ENCODE data around the gene ELK1. TPM values are rescaled to one million over a fixed set of nuclear protein-coding genes. Genes with fewer than 3 reads are reported as not detected.

Gene ELK1
- polyA plus RNA-seq, 1 donor (not counting 4 experiments of a cell fraction or from before 2014, with no cell fraction given), result 12.9 TPM

DNA sequence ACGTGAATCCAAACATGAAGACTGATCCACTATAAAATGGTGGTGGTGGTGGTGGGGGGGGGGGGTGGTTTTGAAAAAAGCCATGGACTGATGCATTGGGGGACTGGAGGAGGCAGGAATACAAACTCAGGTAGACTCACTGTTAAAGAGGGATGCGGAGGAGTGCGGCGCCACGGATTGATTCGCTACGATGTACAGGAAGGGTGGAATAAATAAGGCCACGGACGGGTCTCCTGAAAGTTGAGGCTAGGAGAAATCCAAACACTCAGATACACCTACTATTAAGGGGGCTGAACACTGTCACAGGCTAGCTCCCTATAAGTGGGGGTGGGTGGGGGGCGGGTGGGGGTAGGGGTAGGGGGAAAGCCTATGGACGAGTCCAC, 591 bp downstream of the ELK1 start:
- Histone ChIP-seq H3K36me3 (ENCODE audit: control insufficient read depth in 2 of 2, extremely low read depth in 1 of 2, insufficient read depth in 2 of 2, low read length in 2 of 2) (peaks cover 2 to 11% of the 10 kb centered on the region in 2 experiments), H3K79me2 (ENCODE audit: control insufficient read depth, insufficient read depth, low read length) (peaks cover 13% of the 10 kb centered on the region), H2AFZ (ENCODE audit: control insufficient read depth, low read length) (no peak overlapping the region), H3K9me1 (ENCODE audit: control insufficient read depth, extremely low read depth, insufficient read depth, low read length) (peaks cover 2% of the 10 kb centered on the region), H4K20me1 (ENCODE audit: control insufficient read depth, extremely low read depth, insufficient read depth, low read length) (no peaks in the 10 kb centered on the region), H3K9ac (ENCODE audit: control insufficient read depth, extremely low read depth, insufficient read depth, low read length) (peak overlapping the region; percentile 82), H3K4me3 (ENCODE audit: control insufficient read depth in 2 of 3, extremely low read depth in 1 of 3, insufficient read depth in 2 of 3, low read depth in 1 of 3, low read length in 3 of 3) (peak overlapping the region; percentile 48 to 77 (median 73)), H3K4me1 (ENCODE audit: control insufficient read depth, extremely low read depth, insufficient read depth, low read length) (peaks cover 16% of the 10 kb centered on the region), H3K27me3 (ENCODE audit: control insufficient read depth, extremely low read depth, insufficient read depth, low read length) (no peaks in the 10 kb centered on the region), H3K4me2 (ENCODE audit: control insufficient read depth, extremely low read depth, insufficient read depth, low read depth, low read length) (peak overlapping the region; percentile 80), H3K9me3 (ENCODE audit: control insufficient read depth, low read depth, low read length) (no peaks in the 10 kb centered on the region), H3K27ac (ENCODE audit: control insufficient read depth, insufficient read depth, low read length) (peak overlapping the region; percentile 76)
- dilution Hi-C loops (cut with MboI; ENCODE audit: extremely low pct_ligation_motif_present, low sequenced_read_pairs), result no loop called here
- no peak for TF ChIP-seq EZH2 (IDR thresholded peaks at IDR 0.05; ENCODE audit: low read length)
- no peak for TF ChIP-seq CTCF (optimal IDR thresholded peaks at IDR 0.05 in 1 of 3, IDR thresholded peaks at IDR 0.05 in 1 of 3, conservative IDR thresholded peaks at IDR 0.05 in 1 of 3; ENCODE audit: extremely low read depth in 1 of 3, insufficient read depth in 2 of 3, low read length in 3 of 3)
- FAIRE-seq (no peak), DNase-seq (ENCODE audit: low read depth, low spot score) (no peak)

- FAIRE-seq, result no peak
- Histone ChIP-seq H3K4me1 (ENCODE audit: control insufficient read depth, extremely low read depth, insufficient read depth, low read length) (peaks cover 16% of the 10 kb centered on the region), H2AFZ (ENCODE audit: control insufficient read depth, low read length) (no peak overlapping the region), H3K27ac (ENCODE audit: control insufficient read depth, insufficient read depth, low read length) (no peak overlapping the region), H3K79me2 (ENCODE audit: control insufficient read depth, insufficient read depth, low read length) (peaks cover 13% of the 10 kb centered on the region), H3K27me3 (ENCODE audit: control insufficient read depth, extremely low read depth, insufficient read depth, low read length) (no peaks in the 10 kb centered on the region), H3K9me3 (ENCODE audit: control insufficient read depth, low read depth, low read length) (no peaks in the 10 kb centered on the region), H3K9me1 (ENCODE audit: control insufficient read depth, extremely low read depth, insufficient read depth, low read length) (peaks cover 2% of the 10 kb centered on the region), H3K9ac (ENCODE audit: control insufficient read depth, extremely low read depth, insufficient read depth, low read length) (peak overlapping the region; percentile 82), H3K4me2 (ENCODE audit: control insufficient read depth, extremely low read depth, insufficient read depth, low read depth, low read length) (peak overlapping the region; percentile 80), H3K4me3 (ENCODE audit: control insufficient read depth in 2 of 3, extremely low read depth in 1 of 3, insufficient read depth in 2 of 3, low read depth in 1 of 3, low read length in 3 of 3) (peak overlapping the region; percentile 48 to 77 (median 73)), H4K20me1 (ENCODE audit: control insufficient read depth, extremely low read depth, insufficient read depth, low read length) (no peaks in the 10 kb centered on the region), H3K36me3 (ENCODE audit: control insufficient read depth in 2 of 2, extremely low read depth in 1 of 2, insufficient read depth in 2 of 2, low read length in 2 of 2) (peaks cover 2 to 11% of the 10 kb centered on the region in 2 experiments)
- TF ChIP-seq CTCF (optimal IDR thresholded peaks at IDR 0.05 in 1 of 3, IDR thresholded peaks at IDR 0.05 in 1 of 3, conservative IDR thresholded peaks at IDR 0.05 in 1 of 3; ENCODE audit: extremely low read depth in 1 of 3, insufficient read depth in 2 of 3, low read length in 3 of 3) (no peak), EZH2 (IDR thresholded peaks at IDR 0.05; ENCODE audit: low read length) (no peak)
- dilution Hi-C loops (cut with MboI; ENCODE audit: extremely low pct_ligation_motif_present, low sequenced_read_pairs), result no loop called here
- DNase-seq (ENCODE audit: low read depth, low spot score), result no peak
These were observed 1.1 kb downstream of the ELK1 start for GRCh38 chrX:47649271-47649670.
